Stimulated activated CD4-positive, alpha-beta T cell treated with anti-CD3 and anti-CD28 coated beads, Interleukin-4, amount 100 ng/mL, for 1 hour (primary cell): ENCODE results near the gene SESN3.
"Not testable (repeated sequence)": the region's sequence is repeated elsewhere in the genome, so short reads cannot be mapped to it uniquely, and the experiment has no call there.

ENCODE experiments used
- DNase-seq: peaks from one replicate; pipeline ENCODE4 v3.0.0-alpha.2; 2020

SESN3 gene

GRCh38 chr11:95231127-95231880 lies at the start of gene SESN3:
Gene SESN3 (minus strand): TSS chr11:95231202. CDS start chr11:95230860, 342 bp downstream.
- DNase-seq: peak; percentile 98

- no peak for DNase-seq
Observed at GRCh38 chr11:95279921-95280868, 49.2 kb upstream of the SESN3 start.

GRCh38 chr11:95277868-95278267 lies 46.9 kb upstream of the SESN3 start:
- no peak for DNase-seq

GRCh38 chr11:95276139-95276538 lies 45.1 kb upstream of the SESN3 start:
- no peak for DNase-seq

GRCh38 chr11:95273618-95274017 lies 42.6 kb upstream of the SESN3 start:
- not testable (repeated sequence) for DNase-seq

GRCh38 chr11:95269036-95269819 lies 38.2 kb upstream of the SESN3 start:
- DNase-seq: no peak

- no peak for DNase-seq
Observed at GRCh38 chr11:95268391-95268790, 37.4 kb upstream of the SESN3 start.

GRCh38 chr11:95267601-95268213 lies 36.7 kb upstream of the SESN3 start:
- DNase-seq: no peak

- DNase-seq: no peak
Observed at GRCh38 chr11:95266751-95267374, 35.9 kb upstream of the SESN3 start.

GRCh38 chr11:95264881-95265280 lies 33.9 kb upstream of the SESN3 start:
- DNase-seq: no peak

GRCh38 chr11:95262994-95263765 lies 32.2 kb upstream of the SESN3 start:
- DNase-seq: no peak

- no peak for DNase-seq
Observed at GRCh38 chr11:95257456-95257971, 26.5 kb upstream of the SESN3 start.

GRCh38 chr11:95256321-95256779 lies 25.3 kb upstream of the SESN3 start:
- DNase-seq: no peak

- DNase-seq: no peak
Observed at GRCh38 chr11:95255251-95256145, 24.5 kb upstream of the SESN3 start.

- DNase-seq: no peak
Observed at GRCh38 chr11:95254716-95255115, 23.7 kb upstream of the SESN3 start.

- peak; percentile 64 for DNase-seq
Observed at GRCh38 chr11:95254131-95254704, 23.2 kb upstream of the SESN3 start.

GRCh38 chr11:95253141-95253540 lies 22.1 kb upstream of the SESN3 start:
- no peak for DNase-seq

- no peak for DNase-seq
Observed at GRCh38 chr11:95252586-95252985, 21.6 kb upstream of the SESN3 start.

- DNase-seq: not testable (repeated sequence)
Observed at GRCh38 chr11:95251896-95252295, 20.9 kb upstream of the SESN3 start.
